HG02759 (cell line): ENCODE data around the gene PLAU.
A peak's percentile ranks its signal among the peaks of the same experiment; 100 is the strongest.
"Not testable (repeated sequence)": the region's sequence is repeated elsewhere in the genome, so short reads cannot be mapped to it uniquely, and the experiment has no call there.

Experiments used
- ATAC-seq: cut with Tn5 transposase; IDR thresholded peaks from one replicate; pipeline ENCODE4 v1.9.1; 2021; ENCODE audit warnings: mild to moderate bottlenecking, moderate library complexity; ENCODE audit not compliant: unreplicated experiment

PLAU gene

DNA sequence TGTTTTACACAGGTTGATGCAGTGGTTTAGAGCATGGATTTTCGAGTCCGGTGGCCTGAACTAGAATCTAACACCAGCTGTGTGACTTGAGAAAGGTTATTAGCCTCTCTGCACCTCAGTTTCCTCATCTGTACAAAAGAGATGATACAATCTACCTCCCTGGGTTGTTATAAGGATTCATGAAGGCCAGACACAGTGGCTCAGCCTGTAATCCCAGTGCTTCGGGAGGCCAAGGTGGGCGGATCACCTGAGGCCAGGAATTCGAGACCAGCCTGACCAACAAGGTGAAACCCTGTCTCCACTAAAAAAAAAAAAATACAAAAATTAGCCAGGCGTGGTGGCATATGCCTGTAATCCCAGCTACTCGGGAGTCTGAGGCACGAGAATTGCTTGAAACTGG lies 8.5 kb downstream of the PLAU start:
- ATAC-seq, result not testable (repeated sequence)

DNA sequence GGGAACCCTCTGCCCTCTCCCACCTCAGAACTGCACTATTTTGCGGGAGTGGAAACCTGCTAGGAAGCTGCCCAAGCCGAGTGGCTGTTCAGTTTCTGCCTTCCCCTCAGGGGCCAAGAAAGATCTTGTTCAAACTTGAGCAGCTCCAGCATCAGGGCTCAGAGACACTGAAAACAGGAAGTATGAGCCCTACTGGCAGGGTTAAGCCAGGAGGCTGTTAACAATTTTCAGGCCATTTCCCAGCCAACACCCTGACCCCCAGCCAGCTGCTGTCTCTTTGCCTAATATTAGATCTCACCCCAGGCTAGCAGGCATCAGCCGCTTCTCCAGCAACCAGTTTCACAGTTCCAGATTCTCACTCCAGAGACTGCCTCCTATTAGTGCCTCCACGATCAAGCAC lies 9.2 kb downstream of the PLAU start:
- peak; percentile 48 for ATAC-seq

GRCh38 chr10:73922007-73922863 lies 11.3 kb downstream of the PLAU start:
- no peak for ATAC-seq

DNA sequence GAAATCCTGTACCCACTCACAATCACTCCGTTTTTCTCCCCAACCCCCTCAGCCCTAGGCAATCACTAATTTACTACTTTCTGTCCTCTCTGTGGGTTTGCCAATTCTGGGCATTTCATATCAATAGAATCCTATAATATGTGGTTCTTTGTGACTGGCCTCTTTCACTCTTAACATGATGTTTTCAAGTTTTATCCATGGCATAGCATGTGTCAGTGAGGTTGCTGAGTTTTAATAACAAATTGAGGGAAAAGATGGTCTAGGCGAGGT lies 11.9 kb downstream of the PLAU start:
- ATAC-seq, result no peak

- no peak for ATAC-seq
Observed at GRCh38 chr10:73923935-73924598, 13.1 kb downstream of the PLAU start.

GRCh38 chr10:73924935-73925334 lies 14.0 kb downstream of the PLAU start:
- ATAC-seq, result no peak

DNA sequence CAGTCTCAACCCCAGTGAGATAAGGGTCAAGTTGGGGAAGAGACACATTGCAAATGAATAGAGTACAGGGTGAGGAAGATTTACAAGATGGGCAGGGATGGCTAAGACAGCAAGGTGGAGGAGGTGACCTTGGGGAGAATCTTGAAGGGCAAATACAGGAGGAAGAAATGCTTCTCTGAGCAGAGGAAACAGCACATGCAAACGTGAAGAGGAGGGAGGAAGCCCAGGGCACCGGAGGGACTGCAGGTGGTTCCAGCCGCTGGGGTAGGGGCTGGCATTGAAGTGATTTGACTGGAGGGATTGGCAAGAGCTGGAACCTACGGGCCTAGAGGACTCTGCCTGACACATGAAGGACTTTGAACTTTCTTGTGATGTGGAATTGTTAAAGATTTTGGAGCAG lies 14.6 kb downstream of the PLAU start:
- no peak for ATAC-seq

GRCh38 chr10:73926152-73926764 lies 15.3 kb downstream of the PLAU start:
- ATAC-seq, result no peak

GRCh38 chr10:73930630-73931327 lies 19.8 kb downstream of the PLAU start:
- not testable (repeated sequence) for ATAC-seq

- peak; percentile 74 for ATAC-seq
Observed at GRCh38 chr10:73931767-73932619, 21.1 kb downstream of the PLAU start.

DNA sequence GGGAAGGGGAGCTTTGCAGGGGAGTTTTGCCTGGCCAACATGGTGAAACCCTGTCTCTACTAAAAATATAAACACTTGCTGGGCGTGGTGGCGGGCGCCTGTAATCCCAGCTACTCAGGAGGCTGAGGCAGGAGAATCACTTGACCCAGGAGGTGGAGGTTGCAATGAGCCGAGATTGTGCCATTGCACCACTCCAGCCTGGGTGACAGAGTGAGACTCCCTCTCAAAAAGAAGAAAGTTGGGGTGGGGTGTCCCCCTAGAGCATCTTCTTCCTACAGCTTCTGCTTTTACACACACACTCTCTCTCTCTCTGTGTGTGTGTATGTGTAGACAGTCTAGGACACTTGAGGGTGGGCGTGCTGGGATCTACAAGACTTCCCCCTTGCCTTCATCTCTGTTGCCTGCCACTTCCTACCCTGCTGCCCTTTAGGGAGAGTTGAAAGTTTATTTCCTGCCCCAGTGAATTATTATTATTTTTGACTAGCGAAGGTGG lies 21.7 kb downstream of the PLAU start:
- no peak for ATAC-seq

- ATAC-seq, result no peak
Observed at GRCh38 chr10:73934074-73934473, 23.1 kb downstream of the PLAU start.

GRCh38 chr10:73935895-73936294 lies 25.0 kb downstream of the PLAU start:
- no peak for ATAC-seq

GRCh38 chr10:73937333-73938043 lies 26.6 kb downstream of the PLAU start:
- no peak for ATAC-seq

DNA sequence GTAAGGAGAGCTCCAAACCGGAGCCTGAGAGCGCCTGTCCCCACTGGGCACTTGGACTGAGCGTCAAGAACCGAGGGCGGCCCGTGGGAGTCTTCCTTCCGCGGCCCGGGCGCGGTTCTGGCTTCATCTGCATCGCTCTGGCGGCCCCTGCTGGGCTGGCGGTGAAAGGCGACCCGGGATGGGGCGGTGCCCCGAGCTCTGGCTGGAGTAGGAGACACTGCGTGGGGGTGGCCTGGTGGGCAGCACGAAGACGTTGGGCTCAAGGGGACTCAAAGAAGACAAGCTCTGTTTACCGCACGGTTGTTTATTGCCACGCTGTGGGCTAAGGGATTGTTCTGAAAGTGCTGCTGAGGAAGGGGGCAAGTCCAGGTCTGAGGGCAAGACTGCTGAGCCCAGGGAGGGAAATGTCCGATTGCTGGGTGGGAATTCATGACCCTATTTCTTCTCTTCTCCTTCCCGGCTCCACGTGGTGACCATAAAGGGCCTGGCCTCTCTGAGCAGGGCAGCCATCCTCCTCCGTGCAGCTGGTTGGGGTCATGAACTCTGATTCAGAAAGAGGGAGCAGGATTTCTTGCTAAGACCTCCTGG lies 29.8 kb downstream of the PLAU start:
- ATAC-seq, result peak; percentile 83

DNA sequence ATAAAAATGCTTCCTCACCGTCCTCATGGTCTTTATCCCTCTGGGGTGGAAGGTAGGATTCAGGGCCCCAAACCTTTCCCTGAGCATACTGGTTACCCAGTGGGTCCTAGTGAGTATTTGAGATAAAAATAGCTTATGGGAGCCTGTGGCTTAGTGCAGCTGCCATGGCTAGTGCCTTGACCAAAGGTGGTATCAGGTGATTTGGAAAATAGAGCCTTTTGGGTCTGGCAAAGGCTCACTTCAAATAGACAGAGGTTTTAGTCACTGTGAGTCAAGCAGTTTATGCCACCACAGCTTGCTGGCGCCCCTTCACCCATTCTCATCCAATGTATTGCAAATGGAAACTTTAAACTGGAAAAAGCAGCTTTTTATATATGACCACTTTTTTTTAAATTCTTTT lies 30.4 kb downstream of the PLAU start:
- no peak for ATAC-seq

DNA sequence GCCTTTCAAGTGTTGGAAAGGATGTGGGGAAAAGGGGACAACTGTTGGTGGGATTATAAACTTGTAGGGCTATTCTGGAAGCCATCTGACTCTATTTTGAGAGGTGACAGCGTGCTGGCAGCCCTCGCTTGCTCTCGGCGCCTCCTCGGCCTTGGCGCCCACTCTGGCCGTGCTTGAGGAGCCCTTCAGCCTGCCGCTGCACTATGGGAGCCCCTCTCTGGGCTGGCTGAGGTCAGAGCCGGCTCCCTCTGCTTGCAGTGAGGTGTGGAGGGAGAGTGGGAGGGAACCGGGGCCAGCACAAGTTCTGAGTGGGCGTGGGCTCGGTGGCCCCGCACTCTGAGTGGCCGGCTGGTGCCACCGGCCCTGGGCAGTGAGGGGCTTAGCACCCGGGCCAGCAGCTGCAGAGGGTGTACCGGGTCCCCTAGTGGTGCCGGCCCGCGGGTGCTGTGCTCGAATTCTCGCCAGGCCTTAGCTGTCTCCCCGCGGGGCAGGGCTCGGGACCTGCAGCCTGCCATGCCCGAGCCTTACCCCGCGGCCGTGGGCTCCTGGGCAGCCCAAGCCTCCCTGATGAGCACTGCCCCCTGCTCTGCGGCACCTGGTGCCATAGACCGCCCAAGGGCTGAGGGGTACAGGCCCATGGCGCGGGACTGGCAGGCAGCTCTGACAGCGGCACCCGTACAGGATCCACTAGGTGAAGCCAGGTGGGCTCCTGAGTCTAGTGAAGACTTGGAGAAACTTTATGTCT lies 33.6 kb downstream of the PLAU start:
- no peak for ATAC-seq

DNA sequence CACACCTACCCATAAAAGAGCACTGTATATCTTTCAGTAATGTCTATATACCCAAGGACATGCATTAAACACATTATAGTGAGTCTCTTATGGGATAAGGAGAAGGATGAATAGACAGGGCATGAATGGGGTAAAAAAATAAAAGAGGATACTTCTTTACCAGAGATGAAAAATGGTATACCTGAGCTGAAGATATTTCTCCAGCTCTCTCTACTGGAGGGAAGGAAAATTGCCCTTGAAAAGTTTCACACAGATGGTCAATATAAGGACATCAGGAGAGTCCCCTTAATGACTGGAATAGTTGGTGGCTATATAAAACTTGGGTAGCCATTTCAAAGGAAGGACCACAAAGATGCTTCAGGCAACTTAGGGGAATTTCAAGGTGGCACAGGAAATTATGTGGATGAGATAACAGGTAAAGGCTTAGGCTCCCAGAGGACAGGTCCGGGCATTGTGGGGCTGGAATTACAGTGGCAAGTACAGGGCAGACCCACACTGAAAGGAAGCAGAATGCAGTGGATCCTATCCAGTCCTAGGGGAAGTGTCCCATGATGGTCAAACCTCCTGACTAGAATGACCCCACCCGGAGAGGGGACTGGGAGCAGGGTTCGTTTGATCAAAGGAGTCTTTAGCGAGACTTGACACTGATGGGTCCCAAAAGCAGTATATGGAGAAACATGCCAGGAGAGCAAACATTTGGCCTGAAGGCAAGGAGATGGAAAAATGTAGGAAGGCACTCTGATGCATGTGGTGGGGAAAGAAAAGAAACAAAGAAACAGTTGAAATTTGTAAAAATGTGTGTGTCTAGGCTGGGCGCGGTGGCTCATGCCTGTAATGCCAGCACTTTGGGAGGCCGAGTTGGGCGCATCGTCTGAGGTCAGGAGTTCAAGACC lies 35.6 kb downstream of the PLAU start:
- no peak for ATAC-seq
